Upper lobe of left lung (tissue), 6 donors: Measurements from ENCODE around the gene AGR2. TPM values are rescaled to one million over a fixed set of nuclear protein-coding genes. Genes with fewer than 3 reads are reported as not detected.

Experiments
- ATAC-seq, 2 donors: fragments of 200-7000 bp; cut with Tn5 transposase; one replicate each; pipeline ENCODE4 v1.9.1; 2022; ENCODE audit warnings: mild to moderate bottlenecking in 2 of 2, moderate library complexity in 2 of 2; ENCODE audit not compliant: low FRiP score in 2 of 2
- DNase-seq, 2 donors: peaks; one replicate each; pipeline ENCODE4 v3.0.0-alpha.2; 2019 to 2020
- H3K27ac ChIP-seq, 4 donors: fragments of 200-600 bp; sonication (generic); one replicate each; pipeline ENCODE4 v1.5.1; 2016 to 2019
- H3K27me3 ChIP-seq, 4 donors: fragments of 200-600 bp; sonication (generic); one replicate each; pipeline ENCODE4 v1.5.1; 2017 to 2019
- H3K36me3 ChIP-seq, 4 donors: fragments of 200-600 bp; sonication (generic); one replicate each; pipeline ENCODE4 v1.5.1; 2016 to 2019
- H3K4me1 ChIP-seq, 4 donors: fragments of 200-600 bp; sonication (generic); one replicate each; pipeline ENCODE4 v1.5.1; 2018 to 2019
- H3K4me3 ChIP-seq, 4 donors: fragments of 200-600 bp; sonication (generic); one replicate each; pipeline ENCODE4 v1.5.1; 2017 to 2019; ENCODE audit warnings: mild to moderate bottlenecking in 2 of 4, moderate library complexity in 1 of 4
- H3K9me3 ChIP-seq, 4 donors: fragments of 200-600 bp; sonication (generic); one replicate each; pipeline ENCODE4 v1.5.1; 2018 to 2019
- EP300 ChIP-seq, 4 donors: sonication (generic); formaldehyde crosslinking; IDR thresholded peaks; one replicate each; pipeline ENCODE4 v1.5.1; 2017; ENCODE audit warnings: antibody characterized with exemption in 4 of 4, control low read depth in 2 of 4
- POLR2A ChIP-seq, 4 donors: fragments of 450-650 bp; IDR thresholded peaks; one replicate each; pipeline ENCODE4 v1.5.1; 2016 to 2017; ENCODE audit warnings: antibody characterized with exemption in 4 of 4, mild to moderate bottlenecking in 2 of 4
- POLR2AphosphoS5 ChIP-seq, 2 donors: sonication (generic); formaldehyde crosslinking; IDR thresholded peaks; one replicate each; pipeline ENCODE4 v1.5.1; 2017; ENCODE audit warnings: antibody characterized with exemption in 2 of 2
- WGBS, 2 donors: methylation state at CpG; one replicate each; pipeline ENCODE4 v1.1.5; 2017 to 2018; 5-methylcytosine and 5-hydroxymethylcytosine counted together
- total RNA-seq, 6 donors: library from RNA; depleted of rRNA in 4 of 6; stranded (reverse); fragments of >200 nt in 4 of 6; gene quantifications; one replicate each; pipeline versions ENCODE4 v1.1.0 to v1.2.1, GENCODE V29; 2016 to 2021
- TF ChIP-seq, protein P1 (sequence below), 6 experiments: fragments of 450-650 bp in 4 of 6; fragments of 200-600 bp in 2 of 6; sonication (generic) in 2 of 6; IDR thresholded peaks; one replicate each; pipeline ENCODE4 v1.5.1; 2016 to 2019; ENCODE audit warnings: antibody characterized with exemption in 6 of 6
- donor health status: DM: no; HTN: no; CAD: no; lungs with moderate emphysema.
- donor health status: DM: no; HTN: yes; CAD: no; lungs with severe emphysema.

Gene AGR2
- total RNA-seq, 6 donors from 2014 or later: 6.3 to 126 (median 44.8) TPM

DNA sequence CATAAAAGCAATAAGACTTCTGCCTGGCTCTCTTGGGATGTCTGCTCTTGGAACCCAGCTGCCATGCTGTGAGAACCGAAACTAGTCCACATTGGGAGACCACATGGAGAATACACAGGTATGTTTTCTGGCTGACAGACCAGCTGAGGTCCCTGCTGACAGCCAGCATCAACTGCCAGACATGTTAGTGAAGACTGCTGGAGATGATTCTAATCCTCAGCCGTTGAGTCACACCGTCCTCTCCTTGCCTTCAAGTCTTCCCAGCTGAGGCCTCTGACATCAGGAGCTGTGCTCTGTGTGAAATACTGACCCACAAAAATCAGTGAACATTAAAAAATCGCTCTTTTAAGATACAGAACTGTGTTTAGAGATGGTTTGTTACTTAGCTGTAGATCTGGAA, 36.9 kb upstream of the AGR2 start:
- DNase-seq (no peak), ATAC-seq (no peak)
- Histone ChIP-seq H3K27ac (no peak overlapping the region), H3K9me3 (no peaks in the 10 kb centered on the region), H3K4me1 (peaks cover 0 to 4% (median 1%) of the 10 kb centered on the region in 4 donors), H3K4me3 (no peak overlapping the region), H3K27me3 (no peaks in the 10 kb centered on the region), H3K36me3 (no peaks in the 10 kb centered on the region)
- 91 to 93% methylated on average over 4 of the region's 4 CpGs for WGBS, 2 donors
- TF ChIP-seq, protein P1, sequence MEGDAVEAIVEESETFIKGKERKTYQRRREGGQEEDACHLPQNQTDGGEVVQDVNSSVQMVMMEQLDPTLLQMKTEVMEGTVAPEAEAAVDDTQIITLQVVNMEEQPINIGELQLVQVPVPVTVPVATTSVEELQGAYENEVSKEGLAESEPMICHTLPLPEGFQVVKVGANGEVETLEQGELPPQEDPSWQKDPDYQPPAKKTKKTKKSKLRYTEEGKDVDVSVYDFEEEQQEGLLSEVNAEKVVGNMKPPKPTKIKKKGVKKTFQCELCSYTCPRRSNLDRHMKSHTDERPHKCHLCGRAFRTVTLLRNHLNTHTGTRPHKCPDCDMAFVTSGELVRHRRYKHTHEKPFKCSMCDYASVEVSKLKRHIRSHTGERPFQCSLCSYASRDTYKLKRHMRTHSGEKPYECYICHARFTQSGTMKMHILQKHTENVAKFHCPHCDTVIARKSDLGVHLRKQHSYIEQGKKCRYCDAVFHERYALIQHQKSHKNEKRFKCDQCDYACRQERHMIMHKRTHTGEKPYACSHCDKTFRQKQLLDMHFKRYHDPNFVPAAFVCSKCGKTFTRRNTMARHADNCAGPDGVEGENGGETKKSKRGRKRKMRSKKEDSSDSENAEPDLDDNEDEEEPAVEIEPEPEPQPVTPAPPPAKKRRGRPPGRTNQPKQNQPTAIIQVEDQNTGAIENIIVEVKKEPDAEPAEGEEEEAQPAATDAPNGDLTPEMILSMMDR (IDR thresholded peaks at IDR 0.05): no peak
- TF ChIP-seq POLR2AphosphoS5 (IDR thresholded peaks at IDR 0.05) (no peak), EP300 (IDR thresholded peaks at IDR 0.05) (no peak), POLR2A (IDR thresholded peaks at IDR 0.05) (no peak)

DNA sequence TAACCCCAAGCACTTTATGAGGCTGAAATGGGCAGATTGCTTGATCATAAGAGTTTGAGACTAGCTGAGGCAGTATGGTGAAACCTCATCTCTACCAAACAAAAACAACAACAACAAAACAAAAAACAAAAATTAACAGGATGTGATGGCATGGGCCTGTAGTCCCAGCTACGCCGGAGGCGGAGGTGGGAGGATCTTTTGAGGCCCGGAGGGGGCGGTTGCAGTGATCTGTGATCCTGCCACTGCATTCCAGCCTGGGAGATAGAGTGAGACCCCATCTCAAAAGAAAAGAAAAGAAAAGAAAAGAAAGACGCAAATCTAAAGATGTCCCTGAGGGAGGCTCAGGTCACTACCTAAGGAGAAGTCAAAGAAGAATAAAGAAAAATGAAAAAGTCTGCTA, 35.3 kb upstream of the AGR2 start:
- H3K36me3 ChIP-seq: no peaks in the 10 kb centered on the region
- WGBS, 2 donors: 97 to 98% methylated on average over 6 of the region's 6 CpGs

DNA sequence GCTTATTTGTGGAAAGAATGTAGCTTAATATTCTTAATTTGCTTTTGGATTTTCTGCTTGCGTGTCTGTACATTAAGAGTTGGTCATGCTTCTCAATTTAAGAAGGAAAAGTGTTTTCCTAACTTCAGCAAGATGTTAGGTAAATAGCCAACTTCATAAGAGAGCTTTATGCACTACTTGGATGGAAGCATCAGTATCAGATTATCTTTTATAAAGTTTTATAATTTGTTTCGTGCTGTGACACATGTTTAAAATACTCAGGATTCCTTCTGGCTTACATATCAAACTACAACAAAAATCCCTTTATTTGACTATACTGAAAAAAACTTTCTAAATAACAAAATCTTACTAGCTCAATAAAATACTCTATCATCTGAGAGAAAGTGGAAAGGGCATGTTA, 34.8 kb upstream of the AGR2 start:
- Histone ChIP-seq H3K4me1 (no peaks in the 10 kb centered on the region), H3K27me3 (no peaks in the 10 kb centered on the region), H3K4me3 (no peak overlapping the region), H3K27ac (no peak overlapping the region), H3K36me3 (no peaks in the 10 kb centered on the region), H3K9me3 (no peaks in the 10 kb centered on the region)
- TF ChIP-seq, protein P1 (IDR thresholded peaks at IDR 0.05): no peak
- TF ChIP-seq POLR2A (IDR thresholded peaks at IDR 0.05) (no peak), EP300 (IDR thresholded peaks at IDR 0.05) (no peak), POLR2AphosphoS5 (IDR thresholded peaks at IDR 0.05) (no peak)
- ATAC-seq (no peak), DNase-seq (no peak)
- 72 to 76% methylated on average over 2 of the region's 2 CpGs for WGBS, 2 donors

More for the DNA sequence above, 35.3 kb upstream of the AGR2 start:
- Histone ChIP-seq H3K27ac (no peak overlapping the region), H3K4me3 (no peak overlapping the region), H3K4me1 (no peaks in the 10 kb centered on the region), H3K9me3 (no peaks in the 10 kb centered on the region), H3K27me3 (no peaks in the 10 kb centered on the region)
- TF ChIP-seq POLR2AphosphoS5 (IDR thresholded peaks at IDR 0.05): no peak
- TF ChIP-seq, protein P1 (IDR thresholded peaks at IDR 0.05): no peak
- TF ChIP-seq POLR2A (IDR thresholded peaks at IDR 0.05): no peak
- no peak for TF ChIP-seq EP300 (IDR thresholded peaks at IDR 0.05)
- ATAC-seq (no peak), DNase-seq (no peak)

DNA sequence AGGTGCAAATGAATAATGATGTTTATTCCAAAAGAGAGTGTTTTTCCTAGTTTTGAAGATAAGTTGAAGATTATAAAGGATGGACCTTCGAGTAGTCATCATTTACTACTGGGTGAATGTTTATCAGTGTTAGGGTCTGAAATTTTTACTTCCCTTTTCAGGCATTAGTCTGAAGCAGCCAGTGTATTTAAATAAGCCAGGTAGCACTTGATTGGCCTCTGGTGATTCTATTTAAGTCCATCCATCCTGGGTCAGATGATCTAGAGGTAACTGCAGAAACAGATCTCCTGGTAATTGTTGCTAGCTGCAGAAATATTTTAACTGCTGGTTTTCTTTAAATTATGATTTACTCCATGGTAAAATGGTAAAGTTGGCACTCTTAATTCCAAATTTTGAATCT, 34.1 kb upstream of the AGR2 start:
- ATAC-seq (no peak), DNase-seq (no peak)
- no peak overlapping the region for H3K27ac ChIP-seq
- no peaks in the 10 kb centered on the region for H3K36me3 ChIP-seq
- no peaks in the 10 kb centered on the region for H3K27me3 ChIP-seq
- H3K4me3 ChIP-seq: no peak overlapping the region
- H3K9me3 ChIP-seq: no peaks in the 10 kb centered on the region
- TF ChIP-seq POLR2A (IDR thresholded peaks at IDR 0.05) (no peak), EP300 (IDR thresholded peaks at IDR 0.05) (no peak), POLR2AphosphoS5 (IDR thresholded peaks at IDR 0.05) (no peak)
- TF ChIP-seq, protein P1 (IDR thresholded peaks at IDR 0.05): no peak
- no peaks in the 10 kb centered on the region for H3K4me1 ChIP-seq
- WGBS, 2 donors: 72 to 83% methylated on average over 1 of the region's 1 CpG

DNA sequence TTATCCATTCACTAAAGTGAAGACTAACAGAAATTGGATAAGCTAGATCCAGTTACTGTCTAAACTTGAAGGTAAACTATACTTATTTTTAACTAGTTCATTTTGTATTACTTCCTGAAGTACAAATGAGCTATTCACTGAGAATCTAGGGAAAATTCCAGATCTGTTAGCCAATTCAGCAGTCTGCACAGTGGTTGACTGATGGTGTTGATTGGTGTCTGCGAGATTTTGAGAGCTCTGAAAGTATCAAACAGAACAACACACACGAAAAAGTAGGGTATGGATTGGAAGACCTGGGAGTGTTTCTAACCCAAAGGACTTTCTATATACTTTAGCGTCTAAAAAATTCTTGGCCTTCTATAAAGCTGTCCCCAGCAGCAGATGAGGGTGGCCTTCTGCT, 33.6 kb upstream of the AGR2 start:
- ATAC-seq: no peak

More for the DNA sequence above, 33.6 kb upstream of the AGR2 start:
- TF ChIP-seq POLR2A (IDR thresholded peaks at IDR 0.05): no peak
- TF ChIP-seq EP300 (IDR thresholded peaks at IDR 0.05): no peak
- TF ChIP-seq POLR2AphosphoS5 (IDR thresholded peaks at IDR 0.05): no peak
- TF ChIP-seq, protein P1 (IDR thresholded peaks at IDR 0.05): no peak
- WGBS, 2 donors: 75 to 90% methylated on average over 3 of the region's 3 CpGs
- Histone ChIP-seq H3K27ac (no peak overlapping the region), H3K9me3 (no peaks in the 10 kb centered on the region), H3K4me3 (no peak overlapping the region), H3K27me3 (no peaks in the 10 kb centered on the region), H3K36me3 (no peaks in the 10 kb centered on the region), H3K4me1 (no peaks in the 10 kb centered on the region)
- DNase-seq: no peak
